CD4-positive, alpha-beta T cell treated with Interleukin-1 beta for 1 hour (primary cell): Measurements from ENCODE around the gene MAGEB10.
"Not testable (repeated sequence)": the region's sequence is repeated elsewhere in the genome, so short reads cannot be mapped to it uniquely, and the experiment has no call there.

Experiments used
- DNase-seq, 2 donors: peaks; one replicate each; pipeline ENCODE4 v3.0.0-alpha.2; 2020 to 2022

The MAGEB10 gene, protein sequence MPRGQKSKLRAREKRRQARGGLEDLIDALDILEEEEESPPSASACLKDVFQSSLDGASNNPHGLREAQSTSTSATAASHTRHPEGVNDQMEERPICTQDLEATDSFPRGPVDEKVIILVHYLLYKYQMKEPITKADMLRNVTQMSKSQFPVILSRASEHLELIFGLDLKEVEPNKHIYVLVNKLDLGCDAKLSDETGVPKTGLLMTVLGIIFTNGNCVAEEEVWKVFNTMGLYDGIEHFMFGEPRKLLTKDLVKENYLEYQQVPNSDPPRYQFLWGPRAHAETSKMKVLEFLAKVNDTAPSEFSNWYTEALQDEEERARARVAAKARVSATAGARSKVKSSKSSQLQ

GRCh38 chrX:27807690-27808089, at the start of gene MAGEB10:
Gene MAGEB10 (plus strand): TSS chrX:27807990. CDS start chrX:27821307, 13,317 bp downstream.
- DNase-seq: no peak

DNA sequence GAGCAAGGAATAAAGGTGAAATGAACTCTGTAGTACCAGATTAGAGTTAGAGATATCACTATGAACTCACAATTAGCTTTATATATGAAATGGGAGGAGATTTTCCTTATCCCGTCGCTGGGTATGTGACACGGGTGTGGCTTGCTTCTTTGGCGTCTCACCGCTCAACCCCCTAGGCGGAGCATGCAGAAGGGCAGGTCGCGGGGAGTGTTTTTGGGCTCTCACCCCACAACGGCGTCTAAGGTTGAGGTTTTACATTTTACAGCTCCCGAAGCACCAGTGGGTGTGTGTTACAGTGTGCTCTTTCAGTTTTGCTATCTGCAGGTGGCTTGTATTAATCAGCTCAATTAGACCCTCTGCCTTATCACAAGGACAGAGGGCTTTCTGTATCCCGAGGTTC, 42.1 kb upstream of the MAGEB10 start:
- DNase-seq: no peak

DNA sequence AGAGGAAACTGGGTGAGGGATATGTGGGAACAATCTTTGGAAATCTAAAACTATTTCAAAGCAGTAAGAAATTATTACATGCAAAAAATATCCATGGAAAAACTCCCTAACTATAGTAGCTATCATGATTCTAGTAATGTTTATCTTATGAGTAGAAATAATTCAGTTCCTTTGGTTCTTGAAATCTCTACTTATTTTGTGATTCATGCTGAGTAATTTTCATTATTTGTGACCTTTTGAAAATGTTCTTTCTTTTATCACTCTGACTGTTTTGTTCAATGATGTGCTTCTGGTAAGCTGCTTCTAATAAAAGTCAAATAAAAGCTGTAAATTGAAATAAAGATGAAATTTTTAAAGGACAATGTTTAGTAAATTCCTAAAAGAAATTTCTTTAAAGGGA, 40.4 kb upstream of the MAGEB10 start:
- DNase-seq: no peak

DNA sequence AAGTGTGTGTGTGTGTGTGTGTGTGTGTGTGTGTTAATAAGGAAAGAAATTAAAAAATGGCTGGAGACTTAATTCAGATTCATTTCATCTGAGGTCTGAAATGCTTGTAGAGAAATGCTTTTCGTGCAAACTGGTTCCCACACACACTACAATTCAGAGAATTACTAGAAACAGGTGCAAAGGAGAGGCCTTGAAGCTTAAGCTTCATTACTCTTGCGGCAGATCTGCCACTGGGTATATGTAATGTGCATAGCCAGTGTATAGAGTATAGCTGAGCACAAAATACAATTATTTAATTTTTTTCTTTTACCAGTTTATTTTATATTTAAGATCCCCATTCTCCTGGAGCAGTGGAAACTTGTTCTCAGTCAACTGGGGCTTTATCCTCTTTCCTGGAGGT, 31.8 kb upstream of the MAGEB10 start:
- no peak for DNase-seq

GRCh38 chrX:27796640-27797257, 11.0 kb upstream of the MAGEB10 start:
- DNase-seq: no peak

DNA sequence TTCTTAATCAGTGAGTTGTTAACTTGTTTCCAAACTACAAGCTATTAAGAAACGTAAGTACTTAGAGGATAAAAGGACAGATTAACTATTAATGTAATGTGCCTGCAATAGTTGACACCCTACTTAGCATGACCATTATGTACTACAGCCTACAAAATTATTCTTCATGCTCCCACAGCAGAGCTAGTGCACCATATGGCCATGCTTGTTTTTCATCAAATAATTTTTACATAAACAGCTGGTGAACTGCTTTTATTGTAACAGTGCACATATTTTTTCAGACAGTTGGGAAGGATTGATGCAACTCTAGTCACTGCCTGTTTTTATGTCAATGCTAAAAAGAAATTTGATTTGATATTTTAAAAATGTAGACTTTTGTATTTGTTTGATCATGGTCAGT, 10.2 kb upstream of the MAGEB10 start:
- no peak for DNase-seq

- no peak for DNase-seq
Measured at GRCh38 chrX:27808226-27808625, 436 bp downstream of the MAGEB10 start.

DNA sequence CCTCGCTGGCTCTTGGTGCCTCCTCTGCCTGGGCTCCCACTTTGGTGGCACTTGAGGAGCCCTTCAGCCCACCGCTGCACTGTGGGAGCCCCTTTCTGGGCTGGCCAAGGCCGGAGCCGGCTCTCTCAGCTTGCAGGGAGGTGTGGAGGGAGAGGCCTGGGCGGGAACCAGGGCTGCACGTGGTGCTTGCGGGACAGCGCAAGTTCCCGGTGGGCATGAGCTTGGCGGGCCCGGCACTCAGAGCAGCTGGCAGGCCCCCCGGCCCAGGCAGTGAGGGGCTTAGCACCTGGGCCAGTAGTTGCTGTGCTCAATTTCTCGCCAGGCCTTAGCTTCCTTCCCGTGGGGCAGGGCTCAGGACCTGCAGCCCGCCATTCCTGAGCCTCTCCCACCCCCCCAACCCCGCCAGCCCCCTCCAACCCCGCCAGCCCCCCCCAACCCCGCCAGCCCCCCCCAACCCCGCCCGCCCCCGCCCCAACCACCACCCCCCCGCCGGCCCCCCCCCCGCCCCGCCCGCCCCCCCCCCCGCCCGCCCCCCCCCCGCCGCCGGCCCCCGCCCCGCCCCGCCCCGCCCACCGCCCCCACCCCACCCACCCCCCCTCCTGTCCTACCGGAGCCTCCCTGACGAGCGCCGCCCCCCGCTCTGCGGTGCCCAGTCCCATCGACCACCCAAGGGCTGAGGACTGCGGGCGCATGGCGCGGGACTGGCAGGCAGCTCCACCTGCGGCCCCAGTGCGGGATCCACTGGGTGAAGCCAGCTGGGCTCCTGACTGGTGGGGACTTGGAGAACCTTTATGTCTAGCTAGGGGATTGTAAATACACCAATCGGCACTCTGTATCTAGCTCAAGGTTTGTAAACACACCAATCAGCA, 1.4 kb downstream of the MAGEB10 start:
- not testable (repeated sequence) for DNase-seq

DNA sequence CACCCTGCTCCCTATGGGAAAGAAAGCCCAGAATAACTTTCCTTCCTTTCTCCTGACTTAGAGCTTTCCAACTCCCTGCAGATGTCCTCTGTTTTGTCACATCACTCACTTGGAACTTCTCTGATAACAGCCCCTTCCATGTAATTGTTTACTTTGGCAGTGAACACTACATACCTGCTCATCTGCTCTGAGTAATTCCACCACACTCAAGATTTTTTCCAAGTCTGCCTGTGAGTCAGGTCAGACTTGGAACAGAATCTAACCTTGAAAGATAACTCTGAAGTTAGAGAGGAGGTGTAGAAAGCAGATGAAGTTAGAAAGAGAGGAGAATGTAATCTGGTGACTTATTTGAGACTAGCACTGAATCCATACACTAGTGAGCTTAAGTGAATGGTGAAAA, 7.4 kb downstream of the MAGEB10 start:
- DNase-seq: no peak

DNA sequence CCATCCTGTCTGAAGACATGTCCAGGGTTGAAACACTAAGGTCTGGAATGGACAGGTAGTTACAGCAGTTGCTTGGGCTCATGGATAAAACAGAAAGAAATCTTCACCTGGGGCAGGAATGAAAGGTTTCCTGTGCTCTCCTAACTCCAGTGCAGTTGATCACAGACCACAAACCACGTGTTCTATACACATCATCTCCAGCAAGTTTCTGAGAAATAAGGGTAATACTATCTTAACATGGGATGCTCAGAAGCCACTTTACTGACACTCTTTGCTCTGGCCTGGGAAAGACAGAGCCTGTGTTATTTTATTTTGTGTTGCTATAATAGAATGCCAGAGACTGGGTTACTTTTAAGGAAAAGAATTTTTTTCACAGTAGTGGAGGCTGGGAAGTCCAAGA, 16.0 kb downstream of the MAGEB10 start:
- no peak for DNase-seq

DNA sequence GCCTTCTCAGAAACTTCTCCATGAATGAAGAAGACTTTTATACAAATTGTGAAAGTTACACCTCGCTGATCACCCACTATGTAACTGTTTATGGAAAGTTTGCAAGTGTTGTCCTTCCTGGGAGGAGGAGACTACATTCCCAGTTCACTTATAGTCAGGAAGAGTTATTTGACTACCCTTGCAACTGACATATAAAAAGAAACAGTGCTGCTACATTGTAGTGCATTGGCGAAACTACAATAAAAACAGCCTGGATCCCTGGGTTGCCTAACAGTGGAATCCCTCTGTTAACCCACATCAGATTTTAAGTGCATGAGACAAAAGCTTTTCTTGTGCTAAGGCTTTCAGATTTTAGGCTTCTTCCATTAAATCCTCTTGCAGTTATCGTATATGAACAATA, 30.4 kb downstream of the MAGEB10 start:
- DNase-seq: no peak

GRCh38 chrX:27840881-27841280, 33.1 kb downstream of the MAGEB10 start:
- DNase-seq: no peak

- no peak for DNase-seq
Measured at GRCh38 chrX:27842859-27843258, 35.1 kb downstream of the MAGEB10 start.

- DNase-seq: no peak
Measured at GRCh38 chrX:27860337-27860736, 52.5 kb downstream of the MAGEB10 start.

- no peak for DNase-seq
Measured at GRCh38 chrX:27863809-27864208, 56.0 kb downstream of the MAGEB10 start.
